Adrenal gland (tissue), 5 donors: ENCODE measurements around the gene FGF19.

Experiments used
- POLR2A ChIP-seq, 2 donors: fragments of 450-650 bp; IDR thresholded peaks; one replicate each; pipeline ENCODE4 v1.6.1; 2017; ENCODE audit warnings: antibody characterized with exemption in 2 of 2, mild to moderate bottlenecking in 2 of 2, moderate library complexity in 1 of 2
- TF ChIP-seq, protein P1 (sequence below), 6 experiments: fragments of 450-650 bp in 4 of 6; fragments of 200-600 bp in 2 of 6; sonication (generic) in 1 of 6; IDR thresholded peaks; 1 replicate in 5 of 6; 2 replicates in 1 of 6; pipeline versions ENCODE4 v1.5.1 to v1.8.0; 2016 to 2021; ENCODE audit warnings: antibody characterized with exemption in 6 of 6, mild to moderate bottlenecking in 2 of 6, moderate library complexity in 1 of 6
- donor health status: DM: no; HTN: no; CAD: no.

DNA sequence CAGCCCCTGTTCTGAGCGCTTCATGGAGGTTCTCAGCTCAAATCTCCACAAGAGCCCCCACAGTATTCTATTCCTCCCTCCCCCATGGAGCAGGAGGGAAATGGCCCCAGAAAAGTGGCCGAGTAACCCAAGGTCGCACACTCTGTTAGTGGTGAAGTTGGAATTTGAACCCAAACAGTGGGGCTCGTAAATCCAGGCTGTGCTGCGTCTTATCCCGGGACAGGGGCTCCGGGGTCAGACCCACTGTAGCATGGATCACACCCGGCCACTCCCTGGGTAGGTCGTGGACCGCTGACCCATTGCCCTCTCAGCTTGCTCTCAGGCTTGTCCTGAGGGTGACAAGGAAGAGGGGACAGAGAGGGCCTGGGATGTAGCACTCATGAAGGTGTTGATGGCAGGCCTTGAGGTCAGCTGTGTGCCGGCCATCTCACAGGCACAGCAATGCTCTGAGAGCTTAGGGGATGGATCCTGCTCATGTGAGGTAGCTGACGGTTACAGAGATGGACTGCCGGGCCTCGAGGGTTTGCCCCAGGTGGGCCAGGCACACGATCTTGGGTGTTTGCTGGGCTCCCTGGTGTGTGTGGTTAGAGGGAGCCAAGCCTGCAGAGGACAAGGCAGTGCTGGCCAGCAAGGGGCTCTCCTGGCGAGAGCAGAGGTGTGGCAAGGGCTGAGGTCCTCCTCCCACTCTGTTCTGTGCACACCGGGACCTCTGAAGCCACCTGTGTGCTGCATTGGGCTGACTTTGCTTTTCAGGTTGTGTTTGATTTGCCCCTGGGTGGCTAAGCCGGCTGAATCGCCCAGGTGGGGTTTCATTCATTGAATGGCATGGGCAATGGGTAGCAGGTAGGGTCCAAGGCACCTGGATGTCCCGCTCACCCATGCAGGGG lies 2.3 kb upstream of the FGF19 start:
- TF ChIP-seq, protein P1, sequence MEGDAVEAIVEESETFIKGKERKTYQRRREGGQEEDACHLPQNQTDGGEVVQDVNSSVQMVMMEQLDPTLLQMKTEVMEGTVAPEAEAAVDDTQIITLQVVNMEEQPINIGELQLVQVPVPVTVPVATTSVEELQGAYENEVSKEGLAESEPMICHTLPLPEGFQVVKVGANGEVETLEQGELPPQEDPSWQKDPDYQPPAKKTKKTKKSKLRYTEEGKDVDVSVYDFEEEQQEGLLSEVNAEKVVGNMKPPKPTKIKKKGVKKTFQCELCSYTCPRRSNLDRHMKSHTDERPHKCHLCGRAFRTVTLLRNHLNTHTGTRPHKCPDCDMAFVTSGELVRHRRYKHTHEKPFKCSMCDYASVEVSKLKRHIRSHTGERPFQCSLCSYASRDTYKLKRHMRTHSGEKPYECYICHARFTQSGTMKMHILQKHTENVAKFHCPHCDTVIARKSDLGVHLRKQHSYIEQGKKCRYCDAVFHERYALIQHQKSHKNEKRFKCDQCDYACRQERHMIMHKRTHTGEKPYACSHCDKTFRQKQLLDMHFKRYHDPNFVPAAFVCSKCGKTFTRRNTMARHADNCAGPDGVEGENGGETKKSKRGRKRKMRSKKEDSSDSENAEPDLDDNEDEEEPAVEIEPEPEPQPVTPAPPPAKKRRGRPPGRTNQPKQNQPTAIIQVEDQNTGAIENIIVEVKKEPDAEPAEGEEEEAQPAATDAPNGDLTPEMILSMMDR (IDR thresholded peaks at IDR 0.05): no peak
- no peak for TF ChIP-seq POLR2A (IDR thresholded peaks at IDR 0.05)
